NCI-H2171 treated with DMSO at 0.1 percent for 48 hours (cell line): ENCODE data around the gene RPS24.
"Not testable (repeated sequence)": the region's sequence is repeated elsewhere in the genome, so short reads cannot be mapped to it uniquely, and the experiment has no call there.

ENCODE experiments used
- DNase-seq: peaks from one replicate; lab custom pipeline; 2025; lab: John Stamatoyannopoulos, UW

The RPS24 gene

DNA sequence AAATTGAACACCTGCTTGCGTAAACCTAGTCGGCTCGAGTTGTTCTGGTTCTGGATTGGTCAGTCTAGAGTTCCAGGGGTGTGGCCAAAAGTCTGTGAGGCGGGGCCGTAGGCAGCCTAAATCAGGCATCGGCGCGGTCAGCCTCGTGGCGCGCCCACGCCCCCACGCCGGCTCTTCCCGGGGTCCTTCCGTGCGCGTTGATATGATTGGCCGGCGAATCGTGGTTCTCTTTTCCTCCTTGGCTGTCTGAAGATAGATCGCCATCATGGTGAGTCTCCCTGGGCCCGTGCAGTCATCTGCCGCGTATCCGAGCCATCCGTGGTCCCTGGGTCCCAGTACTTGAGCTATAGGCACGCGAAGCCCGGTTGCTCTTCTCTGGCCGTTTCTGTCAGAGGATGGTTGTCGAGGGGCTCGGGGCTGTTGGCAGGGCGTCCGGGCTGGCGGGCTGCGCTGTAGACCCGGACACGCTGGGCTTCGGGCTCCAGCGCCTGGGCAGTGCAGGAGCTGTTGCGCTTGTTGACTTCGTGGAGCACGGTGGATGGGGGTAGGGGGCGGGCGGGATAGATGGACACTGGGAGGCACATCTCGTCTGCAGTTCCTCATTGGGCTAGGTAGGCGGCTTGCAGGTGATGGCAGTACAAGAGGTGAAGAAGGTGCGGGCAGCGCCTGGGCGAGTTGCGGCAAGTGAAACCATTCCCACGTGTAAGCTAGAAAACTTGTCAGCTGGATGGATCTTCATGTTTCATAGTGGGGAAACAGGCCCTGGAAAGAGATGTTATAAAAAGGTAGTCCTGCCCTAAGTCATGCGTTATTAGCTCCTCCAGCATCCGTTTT lies at the start of gene RPS24:
RPS24 (plus strand) TSS at position 227 of the 834 bp plus-strand sequence; CDS start at position 266, 39 bp downstream.
- DNase-seq, result peak; percentile 96

- DNase-seq, result no peak
Observed at GRCh38 chr10:77984986-77985385, 48.7 kb upstream of the RPS24 start.

- no peak for DNase-seq
Observed at GRCh38 chr10:77987671-77988255, 45.9 kb upstream of the RPS24 start.

DNA sequence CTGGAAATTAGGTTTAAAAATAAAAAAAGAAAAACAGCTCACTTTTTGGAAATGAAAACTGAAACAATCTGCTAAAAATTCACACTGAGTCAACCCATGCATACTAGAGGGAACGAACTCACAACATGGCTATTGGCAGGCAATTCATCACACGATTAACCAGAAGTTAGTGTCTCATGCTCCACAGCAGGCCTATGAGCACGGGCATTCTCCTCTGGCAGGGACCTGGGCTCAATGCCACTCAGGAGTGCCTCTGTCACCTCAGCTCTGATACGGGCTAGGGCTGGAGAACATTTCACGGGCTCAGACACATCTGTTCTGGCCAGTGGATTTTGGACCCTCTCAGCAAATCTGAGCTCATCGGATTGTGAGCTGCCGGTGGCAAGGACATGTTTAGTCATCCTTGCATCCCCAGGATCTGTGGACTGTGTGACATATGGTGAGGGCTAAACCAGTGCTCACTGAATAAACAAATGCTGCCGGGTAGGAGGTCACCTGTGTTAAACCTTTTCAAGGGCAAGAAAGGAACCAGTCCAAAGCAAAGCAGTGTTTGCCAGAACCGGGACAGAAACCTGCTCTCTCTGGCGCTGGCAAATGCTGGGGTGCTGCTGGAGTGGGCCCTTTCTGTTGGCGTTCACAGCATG lies 44.5 kb upstream of the RPS24 start:
- DNase-seq, result peak; percentile 60

DNA sequence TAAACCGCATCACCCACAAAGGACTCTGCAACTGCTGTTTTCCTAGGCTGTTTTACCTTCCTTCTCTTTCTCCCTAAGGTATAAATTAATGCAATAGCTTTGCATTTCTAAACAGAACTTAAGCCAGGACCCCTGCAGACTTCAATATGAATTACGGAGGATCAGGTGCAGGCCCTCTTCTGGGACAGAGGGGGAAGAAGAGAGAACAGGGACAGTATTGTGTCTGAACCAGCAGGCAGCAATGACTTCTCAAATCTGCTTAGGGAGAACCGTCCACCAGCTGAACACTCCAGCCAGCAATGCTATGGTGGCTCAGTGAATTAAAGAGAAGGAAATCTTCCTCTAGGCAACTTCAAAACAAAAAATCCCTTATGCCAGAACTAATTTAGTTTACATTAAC lies 40.0 kb upstream of the RPS24 start:
- no peak for DNase-seq

GRCh38 chr10:77998780-77999179 lies 34.9 kb upstream of the RPS24 start:
- not testable (repeated sequence) for DNase-seq

DNA sequence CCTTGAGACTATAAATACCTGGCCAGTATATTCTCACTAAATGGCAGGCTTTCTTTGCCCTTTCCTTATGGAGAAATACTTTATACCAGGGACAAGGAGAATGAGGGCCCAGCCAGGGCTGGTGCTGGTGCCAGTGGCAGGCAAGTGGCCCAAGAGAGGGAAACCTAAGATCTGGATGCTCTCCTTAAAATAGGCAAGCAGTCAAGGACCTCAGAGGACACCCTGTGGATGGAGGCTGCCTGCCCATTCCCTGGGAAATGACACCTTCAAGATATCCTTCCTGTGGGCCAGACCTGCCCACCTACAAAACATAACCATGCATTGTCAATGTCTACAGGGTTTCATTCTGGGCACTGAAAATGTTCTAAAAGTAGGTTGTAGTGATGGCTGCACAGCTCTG lies 33.5 kb upstream of the RPS24 start:
- no peak for DNase-seq

- DNase-seq, result no peak
Observed at GRCh38 chr10:78000956-78001472, 32.6 kb upstream of the RPS24 start.

DNA sequence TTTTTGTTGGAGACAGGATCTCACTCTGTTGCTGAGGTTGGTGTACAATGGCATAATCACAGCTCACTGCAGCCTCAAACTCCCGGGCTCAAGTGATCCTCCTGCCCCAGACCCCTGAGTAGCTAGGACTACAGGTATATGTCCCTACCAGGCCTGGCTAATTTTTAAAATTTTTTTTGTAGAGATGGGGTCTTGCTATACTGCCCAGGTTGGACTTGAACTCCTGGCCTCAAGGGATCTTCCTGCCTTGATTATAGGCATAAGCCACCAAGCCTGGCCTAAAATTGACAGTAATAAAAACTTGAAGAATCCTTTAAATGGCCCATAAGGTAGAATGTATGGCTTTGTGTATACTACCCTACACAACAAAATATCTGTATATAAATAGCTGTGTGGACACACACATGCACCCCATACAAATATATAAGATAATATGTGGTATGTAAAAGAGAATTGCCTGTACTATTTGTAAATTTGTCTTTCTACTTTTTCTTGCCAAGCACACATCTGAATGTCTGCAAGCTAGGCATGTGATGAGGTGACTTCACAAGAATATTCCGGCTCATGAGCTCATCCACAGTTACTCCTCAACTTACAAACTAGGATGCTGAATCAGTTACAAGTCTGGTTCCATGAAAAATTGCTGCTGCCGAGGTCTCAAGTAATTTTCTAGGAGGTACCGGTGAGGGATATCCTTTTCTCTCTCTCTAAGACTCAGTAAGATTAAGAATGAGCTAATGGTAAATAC lies 30.9 kb upstream of the RPS24 start:
- no peak for DNase-seq

DNA sequence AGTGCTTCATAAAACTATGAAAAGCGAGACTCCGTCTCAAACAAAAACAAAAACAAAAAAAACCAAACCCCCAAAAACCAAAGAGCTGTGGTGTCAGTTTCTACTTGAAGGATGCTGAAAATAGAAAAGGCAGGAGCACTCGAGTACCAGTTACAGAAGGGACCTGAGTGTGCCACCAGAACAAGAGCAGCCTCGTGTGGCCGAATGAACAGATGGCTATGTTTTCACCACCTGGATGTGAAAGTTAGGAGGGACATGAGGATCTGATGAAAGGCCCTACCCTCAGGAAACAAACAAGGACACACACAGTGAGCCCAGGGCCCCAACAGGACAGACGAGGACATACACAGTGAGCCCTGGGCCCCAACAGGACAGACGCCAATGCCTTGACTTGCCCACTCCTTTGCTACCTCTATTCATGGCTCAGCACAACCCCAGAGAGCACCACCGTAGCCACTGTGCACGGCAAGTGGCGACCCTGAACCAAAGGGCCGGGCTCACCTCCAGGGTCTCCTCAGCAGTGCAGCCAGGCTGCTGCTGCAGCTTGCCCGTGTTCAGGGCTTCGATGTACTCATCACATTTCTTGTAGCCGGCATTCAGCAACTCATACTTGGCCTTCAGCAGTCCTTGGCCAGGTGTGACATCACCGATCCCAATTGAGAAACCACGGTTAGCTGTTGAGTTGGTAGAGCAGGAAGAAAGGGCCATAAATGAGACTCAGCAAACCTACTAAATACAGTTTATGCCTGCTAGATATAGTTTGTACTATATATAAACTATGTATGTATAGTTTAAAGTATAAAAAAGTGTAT lies 29.2 kb upstream of the RPS24 start:
- DNase-seq, result peak; percentile 72

DNA sequence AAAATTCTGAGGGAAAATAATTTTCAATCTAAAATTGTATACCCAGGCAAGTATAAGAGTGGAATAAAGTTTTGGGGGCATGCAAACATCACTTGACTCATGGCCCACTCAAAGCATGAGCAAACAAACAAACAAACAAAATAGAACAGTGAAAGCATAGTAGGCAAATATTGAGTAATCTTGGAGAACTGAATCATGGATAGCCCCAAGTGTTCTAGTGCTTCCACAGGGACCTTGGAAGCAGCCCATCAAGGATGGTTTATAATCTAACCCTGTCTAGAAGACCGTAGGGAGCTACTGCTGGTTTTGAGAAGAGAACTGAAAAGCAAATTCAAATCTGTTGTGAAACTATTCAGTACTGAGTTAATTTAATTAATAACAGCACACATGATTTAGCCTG lies 26.5 kb upstream of the RPS24 start:
- no peak for DNase-seq

DNA sequence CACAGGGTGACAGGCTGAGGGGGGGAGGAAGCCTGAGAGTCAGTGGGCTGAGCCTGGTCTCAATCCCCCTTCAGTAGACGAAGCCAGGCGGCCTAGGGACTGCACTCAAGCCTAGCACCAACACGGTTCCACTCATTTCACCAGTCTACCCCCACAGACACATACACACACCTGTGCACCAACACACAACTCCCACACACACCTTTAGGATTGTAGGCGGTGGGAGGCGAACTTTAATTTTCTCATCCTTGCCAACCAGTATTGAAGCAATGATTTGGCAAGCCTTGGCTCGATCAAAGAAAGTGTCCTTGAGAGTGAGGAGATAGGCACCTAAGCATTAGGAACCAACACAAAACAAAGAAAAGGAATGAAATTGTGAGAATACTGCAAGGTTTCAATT lies 24.0 kb upstream of the RPS24 start:
- no peak for DNase-seq

GRCh38 chr10:78010278-78010677 lies 23.4 kb upstream of the RPS24 start:
- DNase-seq, result no peak

- DNase-seq, result no peak
Observed at GRCh38 chr10:78011065-78011464, 22.6 kb upstream of the RPS24 start.

GRCh38 chr10:78013564-78013963 lies 20.1 kb upstream of the RPS24 start:
- DNase-seq, result no peak

- no peak for DNase-seq
Observed at GRCh38 chr10:78015546-78015945, 18.1 kb upstream of the RPS24 start.

- no peak for DNase-seq
Observed at GRCh38 chr10:78017856-78018255, 15.8 kb upstream of the RPS24 start.

GRCh38 chr10:78019264-78019663 lies 14.4 kb upstream of the RPS24 start:
- DNase-seq, result no peak

DNA sequence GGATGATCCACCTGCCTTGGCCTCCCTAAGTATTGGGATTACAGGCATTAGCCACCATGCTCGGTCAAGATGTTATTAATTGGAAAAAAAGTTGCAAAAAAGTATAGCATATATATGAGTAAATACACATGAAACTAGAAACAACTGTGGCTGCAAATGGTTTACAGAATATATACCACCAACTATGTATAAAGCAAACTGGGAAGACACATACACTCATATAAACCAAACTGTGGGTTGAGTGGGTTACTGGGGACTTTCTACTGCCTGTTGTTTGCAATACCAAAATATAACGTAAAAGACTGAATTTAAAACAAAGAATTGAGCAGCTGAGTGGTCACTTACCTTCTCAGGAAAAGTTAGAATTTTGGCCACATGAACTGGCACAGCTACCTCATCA lies 12.5 kb upstream of the RPS24 start:
- DNase-seq, result no peak

GRCh38 chr10:78023741-78024140 lies 9.9 kb upstream of the RPS24 start:
- no peak for DNase-seq

DNA sequence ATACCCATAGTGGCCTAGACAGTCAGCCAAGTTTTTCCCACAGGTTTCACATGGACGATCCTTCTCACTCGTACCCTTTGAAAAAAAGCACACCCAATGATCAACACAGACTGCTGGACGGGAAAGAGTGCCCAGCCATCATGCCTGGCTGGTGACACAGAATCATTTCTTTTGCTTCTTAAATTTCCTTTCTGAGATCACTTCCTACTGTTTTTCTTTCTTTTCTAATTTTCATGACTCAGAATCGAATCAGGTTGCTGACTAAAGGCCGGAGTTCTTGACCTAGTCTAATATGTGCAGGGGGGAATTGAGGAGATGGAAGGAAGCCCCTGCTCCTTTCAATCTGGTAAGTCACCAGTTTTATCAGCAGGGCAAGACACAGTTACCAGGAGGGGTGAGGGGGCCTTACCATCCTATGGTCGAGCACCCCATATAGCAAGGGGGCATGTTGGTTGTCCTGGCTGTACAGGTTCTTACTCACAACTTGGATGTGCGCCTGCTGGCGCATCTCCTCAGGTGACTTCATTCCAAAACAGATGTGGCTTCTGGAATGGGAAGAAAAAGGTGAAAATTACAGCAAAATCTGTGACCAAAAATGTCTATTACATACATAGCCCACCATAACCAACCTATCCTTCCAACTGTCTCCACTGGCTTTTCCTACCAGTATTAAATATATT lies 7.8 kb upstream of the RPS24 start:
- no peak for DNase-seq
